GM19043 (cell line): Measurements from ENCODE around the gene DUS4L.
"Not testable (repeated sequence)": the region's sequence is repeated elsewhere in the genome, so short reads cannot be mapped to it uniquely, and the experiment has no call there.

Experiments used
- ATAC-seq: cut with Tn5 transposase; IDR thresholded peaks from one replicate; pipeline ENCODE4 v1.9.1; 2021; ENCODE audit warnings: low read depth; ENCODE audit not compliant: unreplicated experiment

The DUS4L gene

DNA sequence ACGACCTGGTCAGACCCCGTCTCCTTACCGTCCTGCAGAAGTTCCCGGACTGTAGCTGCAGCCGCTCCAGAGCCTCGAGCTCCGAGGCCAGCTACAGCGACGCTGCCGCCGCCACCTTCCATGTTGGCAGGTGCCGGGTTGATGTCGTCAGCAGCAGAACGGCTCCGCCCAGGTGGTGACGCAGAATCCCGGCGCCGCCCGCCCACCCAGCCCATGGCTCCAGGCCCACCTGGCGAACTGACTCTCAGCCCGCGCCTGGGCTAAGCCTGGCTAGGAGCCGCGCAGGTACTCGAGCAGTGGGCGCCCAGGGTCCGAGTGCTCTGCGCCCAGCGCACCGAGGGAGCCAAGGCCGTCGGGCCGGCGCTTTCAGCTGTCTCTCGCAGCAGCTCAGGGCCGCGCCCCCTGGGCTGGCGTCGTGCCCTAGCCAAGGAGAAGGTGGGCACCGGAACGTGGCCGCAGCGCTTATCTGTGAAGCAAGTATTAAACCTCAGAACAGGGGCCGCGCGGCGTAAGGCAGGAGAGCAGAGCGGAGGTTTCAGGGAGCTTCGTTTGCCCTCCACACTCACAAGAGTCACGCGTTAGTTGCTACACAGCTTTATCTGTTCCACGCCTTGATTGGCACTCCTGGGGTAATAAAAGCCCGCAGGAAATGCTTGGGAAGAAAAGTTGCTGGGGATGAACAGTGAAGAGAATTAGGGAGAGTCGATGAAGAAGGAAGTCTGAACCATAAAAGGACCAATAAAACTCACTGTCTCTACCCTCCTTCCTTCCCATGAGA, at the start of gene DUS4L, which contains the start of gene COG5:
Gene DUS4L, plus strand, starts transcription at position 197 of the 778 bp plus-strand sequence. CDS start 3,100 bp downstream, outside the sequence.
Gene COG5, minus strand, starts transcription at position 146 of the 778 bp plus-strand sequence. Its CDS starts 24 bp downstream, at position 122.
- peak; percentile 94 for ATAC-seq

DNA sequence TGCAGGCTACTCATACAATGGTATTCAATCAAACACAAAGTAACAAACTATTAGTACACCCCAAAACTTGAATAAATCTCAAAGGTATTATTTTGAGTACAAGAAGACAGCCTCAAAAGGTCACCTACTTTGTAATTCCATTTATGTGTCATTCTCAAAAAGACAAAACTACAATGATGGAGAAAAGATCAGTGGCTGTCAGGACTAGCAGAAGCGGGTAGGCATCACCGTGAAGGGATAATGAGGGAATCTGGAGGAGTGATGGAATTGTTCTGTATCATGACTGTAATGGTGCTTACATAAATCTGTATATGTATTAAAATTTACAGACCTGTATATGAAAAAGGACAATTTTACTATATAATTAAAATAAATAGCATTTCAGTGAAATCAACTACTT, 37.1 kb upstream of the DUS4L start:
- ATAC-seq = no peak

GRCh38 chr7:107527196-107527595, 36.6 kb upstream of the DUS4L start:
- ATAC-seq = no peak

DNA sequence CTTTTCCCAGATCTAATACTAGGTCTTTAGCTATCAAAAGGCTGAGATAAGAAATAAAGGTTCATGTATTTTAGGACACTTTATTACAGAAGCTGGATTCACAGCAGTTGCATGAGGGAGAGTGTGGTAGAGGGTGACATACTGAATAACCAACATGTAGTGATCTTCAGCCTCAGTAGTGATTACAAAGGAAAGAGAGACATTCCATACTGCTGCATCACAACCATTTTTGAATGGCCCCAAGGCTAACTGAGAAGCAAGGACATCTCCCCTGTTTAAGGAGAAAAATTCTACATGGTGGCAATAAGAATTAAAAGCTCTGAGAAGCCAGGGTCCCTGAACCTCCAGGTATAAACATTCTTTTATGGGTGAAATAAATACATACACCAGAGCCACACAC, 35.3 kb upstream of the DUS4L start:
- ATAC-seq = no peak

GRCh38 chr7:107530751-107531150, 33.0 kb upstream of the DUS4L start:
- ATAC-seq = no peak

DNA sequence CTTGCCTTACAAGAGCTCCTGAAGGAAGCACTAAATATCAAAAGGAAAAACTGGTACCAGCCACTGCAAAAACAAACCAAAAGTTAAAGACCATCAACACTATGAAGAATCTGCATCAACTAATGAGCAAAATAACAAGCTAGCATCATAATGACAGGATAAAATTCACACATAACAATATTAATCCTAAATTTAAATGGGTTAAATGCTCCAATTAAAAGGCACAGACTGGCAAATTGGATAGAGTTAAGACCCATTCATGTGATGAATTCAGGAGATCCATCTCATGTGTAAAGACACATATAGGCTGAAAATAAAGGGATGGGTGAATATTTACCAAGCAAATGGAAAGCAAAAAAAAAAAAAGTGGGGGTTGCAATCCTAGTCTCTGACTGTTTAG, 29.6 kb upstream of the DUS4L start:
- ATAC-seq = no peak

- ATAC-seq = not testable (repeated sequence)
Measured at GRCh38 chr7:107537228-107537627, 26.5 kb upstream of the DUS4L start.

- ATAC-seq = no peak
Measured at GRCh38 chr7:107538001-107538400, 25.8 kb upstream of the DUS4L start.

DNA sequence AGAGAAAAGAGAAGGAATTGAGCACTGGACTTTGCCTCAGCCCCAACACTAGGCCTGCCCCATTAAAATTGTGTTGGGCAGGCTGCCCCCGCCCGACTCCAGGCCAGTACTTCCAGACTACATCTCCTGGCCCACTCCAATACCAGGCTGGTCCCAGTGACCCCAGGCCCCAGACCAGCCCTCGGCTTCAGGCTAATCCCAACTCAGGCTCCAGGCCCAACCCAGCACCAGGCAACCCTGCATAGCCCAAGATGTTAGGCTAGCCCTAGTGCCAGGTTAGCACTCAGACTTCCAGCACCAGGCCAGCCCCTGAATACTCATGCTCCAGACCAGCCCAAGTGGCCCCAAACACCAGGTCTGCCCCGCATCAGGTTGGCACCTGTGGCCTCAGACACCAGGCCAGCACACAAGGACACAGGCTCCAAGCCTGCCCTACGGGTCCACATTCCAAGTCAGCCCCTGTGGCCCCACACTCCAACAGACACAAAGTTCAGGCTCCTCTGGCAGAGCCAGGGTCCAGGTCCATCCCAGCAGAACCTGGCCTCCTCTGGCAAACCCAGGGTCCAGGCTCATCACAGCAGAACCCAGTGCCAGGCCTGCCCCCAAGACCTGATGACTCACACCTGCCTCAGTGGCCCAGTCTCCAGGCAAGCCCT, 20.3 kb upstream of the DUS4L start:
- no peak for ATAC-seq

DNA sequence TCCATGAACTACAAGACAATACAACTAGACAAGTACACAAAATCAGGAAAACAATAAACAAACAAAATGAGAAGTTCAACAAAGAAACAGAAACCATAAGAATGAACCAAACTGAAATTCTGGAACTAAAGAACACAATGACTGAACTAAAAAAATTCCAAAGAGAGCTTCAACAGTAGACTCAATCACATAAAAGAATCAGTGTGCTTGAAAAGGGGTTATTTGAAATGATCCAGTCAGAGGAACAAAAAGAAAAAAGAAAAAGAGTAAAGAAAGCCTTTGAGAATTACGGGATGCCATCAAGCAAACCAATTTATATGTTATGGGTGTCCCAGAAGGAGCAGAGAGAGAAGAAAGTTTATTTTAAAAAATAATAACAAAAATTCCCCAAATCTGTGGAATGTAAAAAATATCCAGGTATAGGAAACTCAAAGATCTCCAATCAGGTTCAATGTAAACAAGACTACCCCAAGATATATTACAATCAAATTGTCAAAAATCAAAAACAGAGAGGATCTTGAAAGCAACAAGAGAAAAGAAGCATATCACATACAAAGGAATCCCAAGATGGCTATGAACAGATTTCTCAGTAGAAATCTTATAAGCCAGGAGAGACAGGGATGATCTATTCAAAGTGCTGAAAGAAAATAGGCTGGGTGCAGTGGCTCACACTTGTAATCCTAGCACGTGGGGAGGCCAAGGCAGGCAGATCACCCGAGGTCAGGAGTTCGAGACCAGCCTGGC, 18.8 kb upstream of the DUS4L start:
- no peak for ATAC-seq

DNA sequence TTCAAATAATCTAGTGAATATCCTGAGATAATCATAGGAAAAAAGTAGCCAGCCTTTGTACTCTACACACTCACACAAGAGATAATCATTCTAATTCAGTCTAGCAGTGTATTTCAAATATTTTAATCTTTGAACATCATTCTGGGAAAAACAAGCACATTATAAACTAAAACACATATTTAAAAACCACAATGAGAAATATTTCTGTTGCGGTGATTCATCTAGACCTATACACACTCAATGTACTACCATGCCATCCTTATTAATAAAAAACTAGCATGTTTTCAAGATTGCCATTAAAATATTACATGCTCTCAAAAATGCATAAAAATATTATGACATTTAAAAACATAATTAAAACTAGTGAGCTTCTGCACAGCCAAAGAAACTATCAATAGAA, 11.8 kb upstream of the DUS4L start:
- ATAC-seq = no peak

GRCh38 chr7:107555893-107556292, 7.9 kb upstream of the DUS4L start:
- no peak for ATAC-seq

GRCh38 chr7:107559864-107560263, 3.9 kb upstream of the DUS4L start:
- ATAC-seq = no peak

DNA sequence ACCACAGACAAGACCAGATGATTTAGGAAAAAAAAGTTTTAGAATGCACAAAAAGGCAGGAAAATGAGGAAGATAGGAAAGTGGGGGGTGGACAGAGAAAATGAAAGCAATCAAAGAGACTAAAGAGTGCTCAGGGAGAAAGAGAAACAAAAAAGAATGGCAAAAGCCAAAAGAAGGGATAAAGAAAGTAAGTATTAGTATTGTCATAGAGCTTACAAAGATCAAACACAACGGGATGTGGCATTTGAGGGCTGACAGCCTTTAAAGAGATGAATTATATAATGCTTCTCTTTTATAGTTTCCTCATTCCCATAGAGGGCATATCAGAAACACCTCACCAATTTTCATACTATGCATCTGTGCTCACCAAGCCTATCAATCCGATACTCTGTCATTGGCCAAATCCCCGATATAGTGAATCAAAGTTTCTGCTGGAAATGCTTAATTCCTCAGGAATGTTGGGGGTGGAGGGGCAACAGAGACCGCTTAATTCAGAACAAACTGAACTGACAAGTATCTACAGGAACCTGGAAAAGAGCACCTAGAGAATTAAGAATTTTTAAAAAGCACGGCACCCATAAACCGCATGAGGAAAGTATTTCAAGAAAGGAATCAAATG, 2.8 kb upstream of the DUS4L start:
- ATAC-seq = no peak

DNA sequence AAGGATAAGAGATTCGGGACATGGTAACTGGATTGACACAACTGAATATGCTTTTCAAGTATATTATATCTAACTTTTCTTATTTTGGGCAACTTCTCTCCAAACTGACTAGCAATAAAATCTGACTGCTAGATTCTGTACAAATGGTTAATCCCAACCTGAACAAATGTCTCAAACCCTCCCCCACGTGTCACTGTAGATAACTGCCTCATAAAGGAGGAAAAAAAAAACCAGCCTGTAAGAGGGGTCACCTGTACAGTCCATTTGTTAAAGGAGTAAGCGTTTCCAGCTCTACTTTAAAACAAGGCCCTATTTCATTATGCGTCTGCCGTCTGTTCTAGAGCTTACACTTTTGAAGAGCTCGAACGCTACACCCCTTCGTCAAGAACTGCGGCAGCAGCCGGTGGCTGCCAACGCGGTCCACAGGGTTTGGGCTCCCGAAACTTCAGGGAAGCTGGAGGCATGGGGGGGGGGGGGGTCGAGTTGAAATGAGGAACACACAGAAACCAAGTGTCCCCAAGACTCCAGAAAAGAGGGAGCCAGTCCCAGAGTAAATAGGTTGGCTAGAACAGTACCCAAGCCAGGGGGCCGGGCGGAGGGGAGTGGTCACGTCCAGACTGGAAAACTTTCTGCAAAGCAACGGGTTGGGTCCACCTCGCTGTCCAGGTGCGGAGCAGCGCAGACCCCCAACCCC, 543 bp upstream of the DUS4L start:
- peak; percentile 49 for ATAC-seq

DNA sequence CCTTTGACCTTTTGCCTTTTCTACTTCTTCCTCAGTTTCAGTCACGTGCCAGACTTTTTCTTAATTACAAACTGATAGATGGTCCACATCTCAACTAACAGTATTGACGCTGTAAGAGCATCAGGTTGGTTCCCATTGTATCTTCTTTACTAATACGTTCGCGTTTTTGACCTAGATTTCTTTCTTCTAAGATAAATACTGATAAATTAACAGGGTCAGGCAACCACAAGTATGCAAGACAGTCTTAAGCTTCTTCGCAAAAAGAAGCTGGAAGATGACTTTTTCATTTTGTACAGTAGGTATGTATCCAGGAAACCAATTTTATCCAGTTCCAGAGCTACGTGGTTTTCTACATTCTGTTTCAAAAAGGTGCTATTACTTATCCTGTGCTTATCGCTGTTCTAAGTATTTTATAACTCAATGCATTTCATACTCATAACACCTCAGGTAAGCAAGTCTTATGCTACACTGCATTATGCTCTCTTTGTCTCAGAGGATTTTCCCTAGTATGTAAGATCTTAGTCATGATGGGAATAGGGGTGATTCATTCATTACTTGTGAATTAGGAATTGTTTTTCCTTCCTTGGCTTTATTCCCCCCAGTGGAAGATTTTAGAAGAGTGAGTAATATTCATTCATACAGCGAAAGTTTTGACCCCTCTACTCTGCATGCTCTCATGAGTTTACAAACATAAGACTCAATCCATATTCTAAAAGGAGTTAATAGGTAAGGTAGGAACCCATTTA, 955 bp downstream of the DUS4L start:
- no peak for ATAC-seq

DNA sequence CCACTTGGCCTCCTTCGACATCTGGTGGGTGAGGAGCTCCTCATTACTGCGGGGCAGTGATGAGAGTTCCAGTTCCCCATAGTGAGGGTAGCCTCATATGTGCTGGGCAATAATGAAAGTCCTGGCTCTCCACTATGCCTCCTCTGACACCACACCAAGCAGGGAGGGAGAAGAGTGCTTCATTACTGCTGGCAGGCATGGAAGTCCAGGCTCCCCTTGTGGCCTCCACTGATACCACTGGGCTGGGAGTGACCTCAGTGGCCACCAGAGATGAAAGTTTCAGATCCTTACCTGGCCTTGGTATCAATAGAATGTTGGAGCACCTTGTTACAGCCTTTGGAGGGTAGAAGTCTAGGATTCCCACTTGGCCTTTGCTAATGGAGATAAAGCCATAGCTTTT, 6.5 kb downstream of the DUS4L start:
- ATAC-seq = no peak

DNA sequence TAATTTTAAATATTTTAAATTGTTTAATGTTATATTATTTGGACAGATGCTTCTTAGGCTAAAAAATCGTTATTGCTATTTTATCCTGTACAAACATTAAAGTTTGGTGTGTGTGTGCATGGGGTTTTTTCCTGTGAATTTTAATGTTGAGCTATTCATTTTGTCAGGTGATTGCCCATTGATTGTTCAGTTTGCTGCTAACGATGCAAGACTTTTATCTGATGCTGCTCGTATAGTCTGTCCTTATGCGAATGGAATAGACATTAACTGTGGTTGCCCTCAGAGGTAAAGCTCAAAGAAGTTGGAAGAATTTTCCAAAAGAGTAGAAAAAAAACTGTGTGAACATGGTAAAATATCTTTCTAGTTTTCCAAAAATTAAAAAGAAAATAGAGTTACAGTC, 9.8 kb downstream of the DUS4L start:
- ATAC-seq = no peak

- no peak for ATAC-seq
Measured at GRCh38 chr7:107579554-107579884, 15.7 kb downstream of the DUS4L start.
